ENCODE data around the gene HSPA12A.

HSPA12A gene

DNA sequence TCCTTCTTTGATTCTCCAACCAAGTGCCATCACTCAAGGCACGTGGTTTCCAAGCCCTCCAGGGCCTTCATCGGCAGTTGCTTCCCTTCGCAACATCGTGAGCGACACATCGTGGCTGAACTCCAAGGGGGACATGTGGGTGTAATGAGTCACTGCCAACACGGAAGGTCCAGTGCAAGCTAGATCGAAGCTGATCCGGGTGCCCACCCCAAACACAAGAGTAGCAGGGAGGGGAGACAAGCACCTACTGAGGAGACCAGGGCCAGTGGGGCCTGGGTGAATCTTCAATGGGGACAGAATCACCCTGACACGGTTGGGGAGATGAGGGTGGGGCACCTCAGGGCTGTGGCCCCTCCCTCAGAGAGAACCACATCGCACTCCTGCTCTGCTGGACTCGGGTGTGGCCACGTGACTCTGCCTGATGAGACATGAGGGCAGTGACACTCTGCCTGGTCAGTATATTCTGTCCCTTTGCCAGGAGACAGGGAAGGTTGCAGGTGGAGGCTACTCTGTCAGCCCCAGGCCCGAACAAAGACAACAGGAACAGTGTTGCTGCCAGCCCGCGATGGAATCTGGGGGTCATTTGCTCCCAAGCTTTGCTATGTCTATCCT is 36.8 kb upstream of the HSPA12A start:
- Histone ChIP-seq H3K36me3 (ENCODE audit: control insufficient read depth in 2 of 2, insufficient read depth in 1 of 2, low read length in 2 of 2) (no peaks in the 10 kb centered on the region), H3K4me1 (ENCODE audit: control insufficient read depth, insufficient read depth, low read length) (no peaks in the 10 kb centered on the region), H3K9me3 (ENCODE audit: control insufficient read depth, insufficient read depth, low read depth, low read length) (no peaks in the 10 kb centered on the region), H3K27ac (ENCODE audit: extremely low read depth, low read depth, low read length) (no peak overlapping the region), H3K4me3 (ENCODE audit: low read depth, low read length) (no peak overlapping the region)
- ChIA-PET CTCF (interaction anchor here (0.8 to 2.1 kb wide), 3 partner anchors 9 to 267 kb away, joined by 4 to 18 read pairs (median 4); no protein-coding TSS in a partner anchor), POLR2A (no interaction called here)
- TF ChIP-seq REPIN1 (tag by site-specific recombination; IDR thresholded peaks at IDR 0.05; ENCODE audit: low read depth) = no peak
- TF ChIP-seq EGR2 (tag by site-specific recombination; IDR thresholded peaks at IDR 0.05; ENCODE audit: low read depth) = 0 out of 2 replicates have a peak, but pooled peaks have one; percentile 4
- TF ChIP-seq ZFHX2 (tag by site-specific recombination; conservative IDR thresholded peaks at IDR 0.05) = peak; percentile 32; the same call in 1 of the 2 replicates

DNA sequence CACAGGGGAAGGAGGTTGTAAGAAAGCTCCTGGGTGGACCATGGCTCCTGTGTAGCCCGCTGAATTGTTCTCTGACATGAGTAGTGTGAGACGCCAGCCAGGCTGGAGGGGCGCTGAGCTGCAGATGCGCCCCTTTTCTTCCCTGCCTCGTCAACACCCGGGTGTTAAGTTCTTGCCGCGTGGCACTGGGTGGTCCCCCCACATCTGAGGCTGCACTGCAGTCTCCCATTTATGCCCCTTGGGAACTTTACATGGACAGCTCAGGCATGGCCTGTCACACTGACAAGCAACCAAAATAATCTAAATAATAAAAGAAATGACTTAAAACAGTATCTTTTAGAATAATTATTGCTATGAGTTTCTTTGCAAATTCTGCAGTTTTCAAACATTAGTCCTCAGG is 34.6 kb upstream of the HSPA12A start:
- Histone ChIP-seq H3K4me1 (ENCODE audit: control insufficient read depth, insufficient read depth, low read length) (no peaks in the 10 kb centered on the region), H3K4me3 (ENCODE audit: low read depth, low read length) (no peak overlapping the region), H3K27ac (ENCODE audit: extremely low read depth, low read depth, low read length) (no peak overlapping the region), H3K36me3 (ENCODE audit: control insufficient read depth in 2 of 2, insufficient read depth in 1 of 2, low read length in 2 of 2) (no peaks in the 10 kb centered on the region), H3K9me3 (ENCODE audit: control insufficient read depth, insufficient read depth, low read depth, low read length) (no peaks in the 10 kb centered on the region)
- POLR2A ChIA-PET = no interaction called here
- TF ChIP-seq ZFP3 (tag by site-specific recombination; IDR thresholded peaks at IDR 0.05; ENCODE audit: low read depth) = no peak
- TF ChIP-seq ZNF529 (tag by site-specific recombination; IDR thresholded peaks at IDR 0.05; ENCODE audit: insufficient replicate concordance) = no peak
- TF ChIP-seq, protein P1, sequence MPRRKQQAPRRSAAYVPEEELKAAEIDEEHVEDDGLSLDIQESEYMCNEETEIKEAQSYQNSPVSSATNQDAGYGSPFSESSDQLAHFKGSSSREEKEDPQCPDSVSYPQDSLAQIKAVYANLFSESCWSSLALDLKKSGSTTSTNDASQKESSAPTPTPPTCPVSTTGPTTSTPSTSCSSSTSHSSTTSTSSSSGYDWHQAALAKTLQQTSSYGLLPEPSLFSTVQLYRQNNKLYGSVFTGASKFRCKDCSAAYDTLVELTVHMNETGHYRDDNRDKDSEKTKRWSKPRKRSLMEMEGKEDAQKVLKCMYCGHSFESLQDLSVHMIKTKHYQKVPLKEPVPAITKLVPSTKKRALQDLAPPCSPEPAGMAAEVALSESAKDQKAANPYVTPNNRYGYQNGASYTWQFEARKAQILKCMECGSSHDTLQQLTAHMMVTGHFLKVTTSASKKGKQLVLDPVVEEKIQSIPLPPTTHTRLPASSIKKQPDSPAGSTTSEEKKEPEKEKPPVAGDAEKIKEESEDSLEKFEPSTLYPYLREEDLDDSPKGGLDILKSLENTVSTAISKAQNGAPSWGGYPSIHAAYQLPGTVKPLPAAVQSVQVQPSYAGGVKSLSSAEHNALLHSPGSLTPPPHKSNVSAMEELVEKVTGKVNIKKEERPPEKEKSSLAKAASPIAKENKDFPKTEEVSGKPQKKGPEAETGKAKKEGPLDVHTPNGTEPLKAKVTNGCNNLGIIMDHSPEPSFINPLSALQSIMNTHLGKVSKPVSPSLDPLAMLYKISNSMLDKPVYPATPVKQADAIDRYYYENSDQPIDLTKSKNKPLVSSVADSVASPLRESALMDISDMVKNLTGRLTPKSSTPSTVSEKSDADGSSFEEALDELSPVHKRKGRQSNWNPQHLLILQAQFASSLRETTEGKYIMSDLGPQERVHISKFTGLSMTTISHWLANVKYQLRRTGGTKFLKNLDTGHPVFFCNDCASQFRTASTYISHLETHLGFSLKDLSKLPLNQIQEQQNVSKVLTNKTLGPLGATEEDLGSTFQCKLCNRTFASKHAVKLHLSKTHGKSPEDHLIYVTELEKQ (tag by site-specific recombination; IDR thresholded peaks at IDR 0.05; ENCODE audit: borderline replicate concordance) = no peak
- no peak for TF ChIP-seq ZNF10 (tag by site-specific recombination; IDR thresholded peaks at IDR 0.05)
- CTCF ChIA-PET = interaction anchor here (0.9 to 1.2 kb wide), 2 partner anchors 11 to 12 kb away, joined by 5 to 6 read pairs; no protein-coding TSS in a partner anchor

DNA sequence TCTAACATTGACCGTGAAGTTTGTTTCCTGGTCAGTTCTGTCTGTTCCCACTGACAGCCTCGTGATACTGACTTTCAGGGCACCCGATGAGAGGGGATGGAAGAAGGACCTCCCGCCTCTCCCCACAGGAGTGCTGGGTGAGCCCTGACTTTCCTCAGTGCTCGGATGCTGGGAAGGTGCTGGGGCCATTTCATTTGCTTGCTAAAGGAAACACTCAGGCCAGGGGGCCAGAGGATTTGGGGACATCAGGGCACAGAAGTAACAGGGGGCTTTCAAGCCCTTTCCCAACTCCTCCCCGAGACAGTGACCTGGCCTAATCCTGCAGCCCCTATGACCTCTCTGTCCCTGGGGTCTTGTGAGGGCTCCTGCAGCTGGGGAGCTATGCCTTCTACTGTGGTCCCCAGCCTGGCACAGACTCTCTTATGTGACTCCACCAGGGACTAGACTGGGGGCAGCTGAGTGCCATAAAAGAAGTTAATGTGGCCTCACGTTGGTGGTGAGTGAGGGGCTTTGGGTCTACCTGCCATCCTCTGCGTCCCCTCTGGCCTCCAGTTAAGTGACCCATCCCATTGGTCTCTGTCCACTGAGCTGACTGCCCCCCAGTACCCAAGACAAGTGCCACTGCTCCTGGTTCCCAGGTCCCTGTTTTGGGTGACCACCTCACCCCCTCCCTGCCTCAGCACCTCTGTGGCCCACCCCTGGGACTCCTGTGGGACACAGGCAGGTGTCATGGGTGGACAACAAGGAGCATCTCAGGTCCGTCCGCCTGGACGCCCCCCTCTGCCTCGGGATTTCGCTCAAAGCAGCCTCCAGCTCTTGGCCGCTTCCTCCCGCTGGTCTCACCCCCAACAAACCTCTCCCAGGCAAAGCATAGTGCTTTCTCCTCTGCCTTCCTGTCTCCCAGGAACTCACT is 33.4 kb upstream of the HSPA12A start:
- Histone ChIP-seq H3K9me3 (ENCODE audit: control insufficient read depth, insufficient read depth, low read depth, low read length) (no peaks in the 10 kb centered on the region), H3K27ac (ENCODE audit: extremely low read depth, low read depth, low read length) (no peak overlapping the region), H3K4me1 (ENCODE audit: control insufficient read depth, insufficient read depth, low read length) (no peaks in the 10 kb centered on the region), H3K4me3 (ENCODE audit: low read depth, low read length) (no peak overlapping the region), H3K36me3 (ENCODE audit: control insufficient read depth in 2 of 2, insufficient read depth in 1 of 2, low read length in 2 of 2) (no peaks in the 10 kb centered on the region)
- ChIA-PET POLR2A (no interaction called here), CTCF (interaction anchor here (0.6 kb wide), 1 partner anchor 13 kb away, joined by 3 read pairs; no protein-coding TSS in a partner anchor)
- TF ChIP-seq, protein P2, sequence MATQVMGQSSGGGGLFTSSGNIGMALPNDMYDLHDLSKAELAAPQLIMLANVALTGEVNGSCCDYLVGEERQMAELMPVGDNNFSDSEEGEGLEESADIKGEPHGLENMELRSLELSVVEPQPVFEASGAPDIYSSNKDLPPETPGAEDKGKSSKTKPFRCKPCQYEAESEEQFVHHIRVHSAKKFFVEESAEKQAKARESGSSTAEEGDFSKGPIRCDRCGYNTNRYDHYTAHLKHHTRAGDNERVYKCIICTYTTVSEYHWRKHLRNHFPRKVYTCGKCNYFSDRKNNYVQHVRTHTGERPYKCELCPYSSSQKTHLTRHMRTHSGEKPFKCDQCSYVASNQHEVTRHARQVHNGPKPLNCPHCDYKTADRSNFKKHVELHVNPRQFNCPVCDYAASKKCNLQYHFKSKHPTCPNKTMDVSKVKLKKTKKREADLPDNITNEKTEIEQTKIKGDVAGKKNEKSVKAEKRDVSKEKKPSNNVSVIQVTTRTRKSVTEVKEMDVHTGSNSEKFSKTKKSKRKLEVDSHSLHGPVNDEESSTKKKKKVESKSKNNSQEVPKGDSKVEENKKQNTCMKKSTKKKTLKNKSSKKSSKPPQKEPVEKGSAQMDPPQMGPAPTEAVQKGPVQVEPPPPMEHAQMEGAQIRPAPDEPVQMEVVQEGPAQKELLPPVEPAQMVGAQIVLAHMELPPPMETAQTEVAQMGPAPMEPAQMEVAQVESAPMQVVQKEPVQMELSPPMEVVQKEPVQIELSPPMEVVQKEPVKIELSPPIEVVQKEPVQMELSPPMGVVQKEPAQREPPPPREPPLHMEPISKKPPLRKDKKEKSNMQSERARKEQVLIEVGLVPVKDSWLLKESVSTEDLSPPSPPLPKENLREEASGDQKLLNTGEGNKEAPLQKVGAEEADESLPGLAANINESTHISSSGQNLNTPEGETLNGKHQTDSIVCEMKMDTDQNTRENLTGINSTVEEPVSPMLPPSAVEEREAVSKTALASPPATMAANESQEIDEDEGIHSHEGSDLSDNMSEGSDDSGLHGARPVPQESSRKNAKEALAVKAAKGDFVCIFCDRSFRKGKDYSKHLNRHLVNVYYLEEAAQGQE (tag by site-specific recombination; IDR thresholded peaks at IDR 0.05) = no peak
- TF ChIP-seq, protein P3, sequence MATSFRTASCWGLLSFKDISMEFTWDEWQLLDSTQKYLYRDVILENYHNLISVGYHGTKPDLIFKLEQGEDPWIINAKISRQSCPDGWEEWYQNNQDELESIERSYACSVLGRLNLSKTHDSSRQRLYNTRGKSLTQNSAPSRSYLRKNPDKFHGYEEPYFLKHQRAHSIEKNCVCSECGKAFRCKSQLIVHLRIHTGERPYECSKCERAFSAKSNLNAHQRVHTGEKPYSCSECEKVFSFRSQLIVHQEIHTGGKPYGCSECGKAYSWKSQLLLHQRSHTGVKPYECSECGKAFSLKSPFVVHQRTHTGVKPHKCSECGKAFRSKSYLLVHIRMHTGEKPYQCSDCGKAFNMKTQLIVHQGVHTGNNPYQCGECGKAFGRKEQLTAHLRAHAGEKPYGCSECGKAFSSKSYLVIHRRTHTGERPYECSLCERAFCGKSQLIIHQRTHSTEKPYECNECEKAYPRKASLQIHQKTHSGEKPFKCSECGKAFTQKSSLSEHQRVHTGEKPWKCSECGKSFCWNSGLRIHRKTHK (tag by site-specific recombination; IDR thresholded peaks at IDR 0.05) = no peak
- TF ChIP-seq ZFP3 (tag by site-specific recombination; IDR thresholded peaks at IDR 0.05; ENCODE audit: low read depth) (no peak), GLIS1 (tag by site-specific recombination; IDR thresholded peaks at IDR 0.05) (no peak), ZNF416 (tag by site-specific recombination; IDR thresholded peaks at IDR 0.05) (no peak), SCRT2 (tag by site-specific recombination; IDR thresholded peaks at IDR 0.05) (no peak), ZNF658 (tag by site-specific recombination; IDR thresholded peaks at IDR 0.05) (no peak), HOXA7 (CRISPR knock-in tag; IDR thresholded peaks at IDR 0.05; ENCODE audit: borderline replicate concordance) (no peak)
- TF ChIP-seq, protein P4, sequence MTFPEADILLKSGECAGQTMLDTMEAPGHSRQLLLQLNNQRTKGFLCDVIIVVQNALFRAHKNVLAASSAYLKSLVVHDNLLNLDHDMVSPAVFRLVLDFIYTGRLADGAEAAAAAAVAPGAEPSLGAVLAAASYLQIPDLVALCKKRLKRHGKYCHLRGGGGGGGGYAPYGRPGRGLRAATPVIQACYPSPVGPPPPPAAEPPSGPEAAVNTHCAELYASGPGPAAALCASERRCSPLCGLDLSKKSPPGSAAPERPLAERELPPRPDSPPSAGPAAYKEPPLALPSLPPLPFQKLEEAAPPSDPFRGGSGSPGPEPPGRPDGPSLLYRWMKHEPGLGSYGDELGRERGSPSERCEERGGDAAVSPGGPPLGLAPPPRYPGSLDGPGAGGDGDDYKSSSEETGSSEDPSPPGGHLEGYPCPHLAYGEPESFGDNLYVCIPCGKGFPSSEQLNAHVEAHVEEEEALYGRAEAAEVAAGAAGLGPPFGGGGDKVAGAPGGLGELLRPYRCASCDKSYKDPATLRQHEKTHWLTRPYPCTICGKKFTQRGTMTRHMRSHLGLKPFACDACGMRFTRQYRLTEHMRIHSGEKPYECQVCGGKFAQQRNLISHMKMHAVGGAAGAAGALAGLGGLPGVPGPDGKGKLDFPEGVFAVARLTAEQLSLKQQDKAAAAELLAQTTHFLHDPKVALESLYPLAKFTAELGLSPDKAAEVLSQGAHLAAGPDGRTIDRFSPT (tag by site-specific recombination; IDR thresholded peaks at IDR 0.05) = no peak

All from HEK293 (cell line).